Endothelial cell of umbilical vein (primary cell): ENCODE results near the gene PKD2L1. TPM values are rescaled to one million over a fixed set of nuclear protein-coding genes. Genes with fewer than 3 reads are reported as not detected.

Source experiments
- BruUV-seq: library from RNA; stranded (reverse); fragments of 400-500 nt; replicated peaks from 2 replicates; lab custom pipeline; 2021; lab: Mats Ljungman, UMichigan
- CTCF ChIA-PET: fragments of 300-600, 350-600 bp; sonication (Branson Sonifier 250); formaldehyde crosslinking; loops from one replicate; lab custom pipeline; 2021; ENCODE audit warnings: antibody characterized with exemption, inconsistent platforms; lab: Charles Lee
- POLR2A ChIA-PET: fragments of 300-600, 350-600 bp; sonication (Branson Sonifier 250); formaldehyde crosslinking; loops from one replicate; lab custom pipeline; 2021; ENCODE audit warnings: antibody characterized with exemption, inconsistent platforms; lab: Charles Lee
- DNase-seq: peaks from one replicate; pipeline ENCODE4 v3.0.0-alpha.2; 2011; ENCODE audit warnings: low read depth, low spot score
- FAIRE-seq: peaks from 2 replicates; lab custom pipeline; 2011; peaks lifted over from hg19 to GRCh38; lab: Jason Lieb, UNC
- H2AFZ ChIP-seq: 2 replicates; pipeline ENCODE4 v1.6.0; 2012; ENCODE audit warnings: low read depth, low read length, control low read depth, inconsistent platforms
- H3K27ac ChIP-seq: 2 replicates; pipeline ENCODE4 v1.5.1; 2011; ENCODE audit warnings: low read depth, mild to moderate bottlenecking, control low read depth, low read length, moderate library complexity; ENCODE audit not compliant: insufficient read depth
- H3K27me3 ChIP-seq, 2 experiments: 2 replicates each; pipeline versions ENCODE4 v1.6.0 to v1.6.1; 2011; ENCODE audit warnings: low read length in 2 of 2, mixed read lengths in 1 of 2; ENCODE audit not compliant: control insufficient read depth in 2 of 2, insufficient read depth in 2 of 2
- H3K36me3 ChIP-seq, 2 experiments: 2 replicates in 1 of 2; 3 replicates in 1 of 2; pipeline ENCODE4 v1.5.1; 2011; ENCODE audit warnings: low read length in 2 of 2, mild to moderate bottlenecking in 1 of 2, moderate library complexity in 1 of 2; ENCODE audit not compliant: control insufficient read depth in 2 of 2, insufficient read depth in 2 of 2; ENCODE audit errors: extremely low read depth in 1 of 2
- H3K4me1 ChIP-seq: 3 replicates; pipeline ENCODE4 v1.5.1; 2011; ENCODE audit warnings: mild to moderate bottlenecking, low read length; ENCODE audit not compliant: control insufficient read depth, insufficient read depth; ENCODE audit errors: extremely low read depth
- H3K4me2 ChIP-seq: 2 replicates; pipeline ENCODE4 v1.6.1; 2011; ENCODE audit warnings: low read length, control low read depth, mixed read lengths; ENCODE audit not compliant: insufficient read depth
- H3K4me3 ChIP-seq, 3 experiments: fragments of 200-600 bp in 1 of 3; sonication (generic), shearing (Covaris generic) in 1 of 3; replicated peaks in 1 of 3; 2 replicates each; pipeline ENCODE4 v1.5.1; 2011 to 2016; ENCODE audit warnings: control low read depth in 3 of 3, low read length in 3 of 3, mild to moderate bottlenecking in 2 of 3, inconsistent platforms in 1 of 3, low read depth in 1 of 3, moderate library complexity in 1 of 3; ENCODE audit not compliant: insufficient read depth in 1 of 3
- H3K79me2 ChIP-seq: 2 replicates; pipeline ENCODE4 v1.6.0; 2012; ENCODE audit warnings: low read length, inconsistent platforms; ENCODE audit not compliant: control insufficient read depth, insufficient read depth
- H3K9ac ChIP-seq: replicated peaks from 2 replicates; pipeline ENCODE3; 2011; ENCODE audit warnings: low read length, control low read depth; ENCODE audit not compliant: insufficient read depth; ENCODE audit errors: extremely low read depth
- H3K9me1 ChIP-seq: replicated peaks from 3 replicates; pipeline ENCODE4 v1.6.0; 2011; ENCODE audit warnings: mild to moderate bottlenecking, low read length; ENCODE audit not compliant: control insufficient read depth, insufficient read depth; ENCODE audit errors: extremely low read depth
- H3K9me3 ChIP-seq: replicated peaks from 2 replicates; pipeline ENCODE4 v1.5.1; 2012; ENCODE audit warnings: low read length, inconsistent platforms; ENCODE audit not compliant: control insufficient read depth, insufficient read depth
- H4K20me1 ChIP-seq: replicated peaks from 2 replicates; pipeline ENCODE3; 2011; ENCODE audit warnings: mild to moderate bottlenecking, low read length; ENCODE audit not compliant: control insufficient read depth, insufficient read depth; ENCODE audit errors: extremely low read depth
- CTCF ChIP-seq, 2 donors: IDR thresholded peaks; 1 replicate in 1 of 2; 2 replicates in 1 of 2; pipeline ENCODE4 v1.5.1; 2011; ENCODE audit warnings: low read length in 2 of 2, mild to moderate bottlenecking in 2 of 2, moderate library complexity in 2 of 2, control low read depth in 1 of 2, inconsistent platforms in 1 of 2, low read depth in 1 of 2; ENCODE audit not compliant: insufficient read depth in 1 of 2; ENCODE audit errors: extremely low read depth in 1 of 2
- EZH2 ChIP-seq: IDR thresholded peaks from 2 replicates; pipeline ENCODE4 v1.6.1; 2012; ENCODE audit warnings: borderline replicate concordance, low read depth, mild to moderate bottlenecking, moderate library complexity, low read length, inconsistent platforms; ENCODE audit not compliant: severe bottlenecking
- FOS ChIP-seq: IDR thresholded peaks from 2 replicates; pipeline ENCODE4 v1.6.1; 2011; ENCODE audit warnings: mild to moderate bottlenecking, low read length, moderate library complexity, borderline replicate concordance; ENCODE audit not compliant: insufficient read depth
- GATA2 ChIP-seq: IDR thresholded peaks from 2 replicates; pipeline ENCODE4 v1.7.0; 2011; ENCODE audit warnings: low read depth, mild to moderate bottlenecking, moderate library complexity, mixed read lengths, low read length; ENCODE audit not compliant: insufficient read length, insufficient read depth
- JUN ChIP-seq: IDR thresholded peaks from 2 replicates; pipeline ENCODE4 v1.6.1; 2011; ENCODE audit warnings: borderline replicate concordance, low read depth; ENCODE audit not compliant: insufficient read length, insufficient read depth
- MAX ChIP-seq: IDR thresholded peaks from 2 replicates; pipeline ENCODE4 v1.6.1; 2011; ENCODE audit not compliant: insufficient read depth, insufficient read length
- MYC ChIP-seq: IDR thresholded peaks from one replicate; pipeline ENCODE4 v1.6.1; 2011; ENCODE audit warnings: mild to moderate bottlenecking, low read depth, low read length
- POLR2A ChIP-seq: IDR thresholded peaks from 2 replicates; pipeline ENCODE4 v1.6.1; 2012; ENCODE audit warnings: low read depth, mild to moderate bottlenecking, control low read depth, low read length
- POLR2AphosphoS5 ChIP-seq: IDR thresholded peaks from 2 replicates; pipeline ENCODE4 v1.6.1; 2012; ENCODE audit warnings: low read depth, mild to moderate bottlenecking, control low read depth, low read length, moderate library complexity; ENCODE audit not compliant: insufficient read depth
- dilution Hi-C: fragments of 300-500 bp; cut with MboI; formaldehyde crosslinking; loops from one replicate; pipeline ENCODE4 v1.15.0; 2019; ENCODE audit warnings: low sequenced_read_pairs; ENCODE audit not compliant: extremely low pct_ligation_motif_present
- intact Hi-C: fragments of 100-400 bp; cut with micrococcal nuclease; formaldehyde crosslinking; loops from one replicate; pipeline ENCODE4 v1.10.0; 2022
- polyA plus RNA-seq, 4 experiments: library from polyadenylated mRNA; depleted of rRNA in 3 of 4; stranded (reverse) in 3 of 4; unstranded in 1 of 4; fragments of >200 nt; gene quantifications; 2 replicates each; pipeline versions ENCODE4 v1.2.1 to v1.2.3, GENCODE V29; 2011 to 2012; ENCODE audit warnings: missing spikeins in 1 of 4
- total RNA-seq: library from RNA; stranded (reverse); gene quantifications from 2 replicates; pipeline ENCODE4 v1.2.3, GENCODE V29; 2021

Gene PKD2L1
- total and polyA plus RNA-seq, 2 donors (not counting 3 experiments of a cell fraction or from before 2014, with no cell fraction given): not detected

GRCh38 chr10:100319707-100320402, 10.2 kb downstream of the PKD2L1 start:
- no peaks in the 10 kb centered on the region for H3K9me1 ChIP-seq
- no peak overlapping the region for H3K4me3 ChIP-seq
- DNase-seq (no peak), FAIRE-seq (no peak)
- no TSS peak for BruUV-seq
- H2AFZ ChIP-seq: no peak overlapping the region
- H3K9me3 ChIP-seq: no peaks in the 10 kb centered on the region
- no peak overlapping the region for H3K9ac ChIP-seq
- H3K4me1 ChIP-seq: no peaks in the 10 kb centered on the region
- peaks cover 10 to 12% of the 10 kb centered on the region in 2 experiments for H3K27me3 ChIP-seq
- H3K36me3 ChIP-seq: no peaks in the 10 kb centered on the region
- intact Hi-C loops (no loop called here), dilution Hi-C loops (no loop called here)
- no peaks in the 10 kb centered on the region for H4K20me1 ChIP-seq
- H3K4me2 ChIP-seq: no peak overlapping the region
- no peaks in the 10 kb centered on the region for H3K79me2 ChIP-seq
- ChIA-PET CTCF (interaction anchor here (1.4 kb wide), 1 partner anchor 199 kb away, joined by 4 read pairs; no protein-coding TSS in a partner anchor), POLR2A (no interaction called here)
- TF ChIP-seq EZH2: no peak
- TF ChIP-seq FOS: no peak
- TF ChIP-seq MAX: no peak
- TF ChIP-seq GATA2: no peak
- no peak for TF ChIP-seq POLR2AphosphoS5
- no peak for TF ChIP-seq JUN
- TF ChIP-seq POLR2A: no peak
- no peak for TF ChIP-seq MYC
- no peak for TF ChIP-seq CTCF (IDR thresholded peaks at IDR 0.05; ENCODE audit: extremely low read depth in 1 of 2, insufficient read depth in 1 of 2, low read depth in 1 of 2, low read length in 2 of 2)
- H3K27ac ChIP-seq: no peak overlapping the region
